Epidermal melanocyte (primary cell): ENCODE data around the gene OFD1.

Experiments
- DNase-seq: peaks from one replicate; pipeline ENCODE4 v3.0.0; 2011; ENCODE audit warnings: low spot score; ENCODE audit not compliant: insufficient read length

OFD1 gene

GRCh38 chrX:13794417-13794816 lies 59.9 kb downstream of the OFD1 start:
- DNase-seq, result no peak

- DNase-seq, result no peak
Observed at GRCh38 chrX:13797512-13797911, 63.0 kb downstream of the OFD1 start.

GRCh38 chrX:13798184-13798583 lies 63.6 kb downstream of the OFD1 start:
- no peak for DNase-seq

GRCh38 chrX:13803116-13803515 lies 68.6 kb downstream of the OFD1 start:
- DNase-seq, result no peak

GRCh38 chrX:13805241-13805640 lies 70.7 kb downstream of the OFD1 start:
- DNase-seq, result no peak

- no peak for DNase-seq
Observed at GRCh38 chrX:13808293-13808692, 73.7 kb downstream of the OFD1 start.

GRCh38 chrX:13808865-13809264 lies 74.3 kb downstream of the OFD1 start:
- DNase-seq, result no peak

GRCh38 chrX:13815664-13816063 lies 81.1 kb downstream of the OFD1 start:
- DNase-seq, result no peak

- DNase-seq, result no peak
Observed at GRCh38 chrX:13816176-13816575, 81.6 kb downstream of the OFD1 start.

GRCh38 chrX:13816643-13817627 lies 82.4 kb downstream of the OFD1 start, which contains the start of gene GPM6B:
Gene GPM6B, minus strand, starts transcription at chrX:13817093. Its CDS starts 189 bp downstream, at chrX:13816904.
- no peak for DNase-seq
